ENCODE results near the gene CYB5R3.

CYB5R3 gene

DNA sequence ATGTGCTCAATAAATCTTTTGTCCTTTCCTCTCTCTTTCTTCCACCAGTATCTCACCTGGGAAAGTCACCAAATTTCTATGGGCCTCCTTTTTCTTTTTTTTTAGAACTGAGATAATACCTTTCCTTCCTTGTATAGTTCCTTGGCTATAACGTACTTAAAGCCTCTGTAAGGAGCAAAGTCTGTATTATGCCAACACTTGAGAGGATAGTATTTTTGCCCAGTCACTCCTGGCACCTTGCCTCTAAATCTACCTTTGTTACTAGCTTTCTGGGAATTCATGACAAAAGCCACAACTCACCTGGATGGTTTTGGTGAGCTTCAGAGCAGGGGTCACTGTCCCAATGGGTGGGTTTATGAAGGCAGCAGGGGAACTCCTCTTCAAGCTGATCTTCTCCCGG lies 46.7 kb downstream of the CYB5R3 start:
- Histone ChIP-seq H3K36me3 (ENCODE audit: control insufficient read depth, low read depth, low read length) (peaks cover 47% of the 10 kb centered on the region), H3K27me3 (ENCODE audit: control insufficient read depth, insufficient read depth, low read length) (no peaks in the 10 kb centered on the region), H3K9me3 (ENCODE audit: control insufficient read depth, low read depth, low read length) (no peaks in the 10 kb centered on the region), H3K27ac (ENCODE audit: low read length) (no peak overlapping the region), H3K4me1 (ENCODE audit: control insufficient read depth, low read depth, low read length) (no peaks in the 10 kb centered on the region), H3K9ac (ENCODE audit: low read length) (no peak overlapping the region), H3K4me3 (ENCODE audit: low read length) (no peak overlapping the region)

DNA sequence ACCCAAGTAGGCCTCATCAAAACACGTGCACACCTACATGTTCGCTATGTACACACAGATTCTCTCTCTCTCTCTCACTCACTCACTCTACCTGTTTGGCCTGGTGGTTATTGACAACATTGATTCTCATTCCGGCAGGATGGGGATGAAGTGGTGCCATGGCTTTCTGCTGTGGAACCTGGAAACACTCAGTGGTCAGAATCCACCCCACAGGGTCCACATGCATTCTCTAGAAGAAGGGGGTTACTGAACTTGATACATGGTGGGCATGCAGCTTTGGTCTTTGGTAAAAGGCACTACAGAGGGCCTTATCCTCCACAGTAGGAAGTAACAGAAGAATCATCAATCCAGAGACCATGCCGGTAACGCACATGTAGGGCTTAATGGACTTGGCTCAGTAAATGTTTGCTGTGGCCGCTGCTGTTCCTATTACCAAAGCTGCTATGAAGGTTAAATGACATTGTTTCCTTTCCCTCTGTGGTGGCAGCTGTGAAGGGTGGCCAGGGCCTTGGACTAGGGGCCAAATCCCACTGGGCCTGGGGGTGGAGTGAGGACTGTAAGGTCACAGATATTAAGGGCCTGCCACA lies 47.2 kb downstream of the CYB5R3 start:
- Histone ChIP-seq H3K9ac (ENCODE audit: low read length) (no peak overlapping the region), H3K27me3 (ENCODE audit: control insufficient read depth, insufficient read depth, low read length) (no peaks in the 10 kb centered on the region), H3K4me1 (ENCODE audit: control insufficient read depth, low read depth, low read length) (no peaks in the 10 kb centered on the region), H3K27ac (ENCODE audit: low read length) (no peak overlapping the region), H3K9me3 (ENCODE audit: control insufficient read depth, low read depth, low read length) (no peaks in the 10 kb centered on the region), H3K36me3 (ENCODE audit: control insufficient read depth, low read depth, low read length) (peaks cover 52% of the 10 kb centered on the region), H3K4me3 (ENCODE audit: low read length) (no peak overlapping the region)

DNA sequence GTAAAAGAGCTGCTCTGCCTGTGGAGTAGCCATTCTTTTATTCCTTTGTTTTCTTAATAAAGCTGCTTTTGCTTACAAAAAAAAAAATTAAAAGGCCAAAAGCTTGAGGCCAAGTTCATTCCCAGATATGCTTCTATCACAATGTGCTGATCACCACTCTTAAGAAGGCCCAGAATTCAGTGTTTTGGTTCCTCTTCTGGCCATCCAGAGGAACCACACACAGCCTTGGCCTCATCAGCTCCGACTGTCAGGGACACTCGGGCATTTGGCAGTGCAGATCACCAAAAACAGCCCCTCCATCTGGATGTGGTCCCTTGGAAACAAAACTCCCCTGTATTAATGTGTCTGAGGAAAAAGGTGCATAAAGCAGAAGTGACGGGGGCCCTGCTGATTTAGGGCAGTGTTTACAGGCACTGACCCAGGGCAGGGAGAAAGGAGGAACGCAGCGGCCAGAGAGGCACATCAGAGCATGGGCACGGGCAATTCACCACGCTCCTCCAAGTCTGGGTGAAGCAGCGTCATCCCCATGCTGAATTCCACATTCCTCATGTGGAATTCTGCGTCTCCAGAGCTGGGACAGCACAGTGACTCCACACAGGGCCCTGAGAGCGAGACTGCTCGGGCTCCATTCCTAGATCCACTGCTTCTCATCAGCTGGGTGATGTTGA lies 52.2 kb downstream of the CYB5R3 start:
- H3K36me3 ChIP-seq (ENCODE audit: control insufficient read depth, low read depth, low read length): peaks cover 74% of the 10 kb centered on the region
- H3K9ac ChIP-seq (ENCODE audit: low read length): no peak overlapping the region
- no peaks in the 10 kb centered on the region for H3K27me3 ChIP-seq (ENCODE audit: control insufficient read depth, insufficient read depth, low read length)
- H3K27ac ChIP-seq (ENCODE audit: low read length): no peak overlapping the region
- no peaks in the 10 kb centered on the region for H3K9me3 ChIP-seq (ENCODE audit: control insufficient read depth, low read depth, low read length)
- no peak overlapping the region for H3K4me3 ChIP-seq (ENCODE audit: low read length)
- no peaks in the 10 kb centered on the region for H3K4me1 ChIP-seq (ENCODE audit: control insufficient read depth, low read depth, low read length)

DNA sequence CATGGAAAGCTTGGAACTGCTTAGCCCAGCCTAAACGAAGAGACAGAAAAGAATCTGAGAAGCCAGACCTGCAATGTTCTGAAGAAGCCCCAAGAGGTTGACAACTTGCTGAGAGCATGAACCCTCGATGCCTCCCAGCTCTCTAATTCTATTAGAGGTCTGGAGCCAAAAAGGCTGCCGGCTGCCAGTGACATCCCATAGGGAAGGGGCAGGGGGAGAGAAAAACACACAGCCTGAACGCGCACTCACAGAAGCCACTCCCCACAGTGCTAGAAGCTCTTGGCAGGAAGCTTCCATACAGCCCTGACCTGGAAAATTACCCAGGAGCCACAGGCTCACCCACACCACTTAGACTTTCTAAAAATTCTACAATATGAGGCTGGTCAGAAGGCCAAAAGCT lies 52.9 kb downstream of the CYB5R3 start:
- H3K4me3 ChIP-seq (ENCODE audit: low read length): no peak overlapping the region
- no peaks in the 10 kb centered on the region for H3K4me1 ChIP-seq (ENCODE audit: control insufficient read depth, low read depth, low read length)
- peaks cover 77% of the 10 kb centered on the region for H3K36me3 ChIP-seq (ENCODE audit: control insufficient read depth, low read depth, low read length)
- H3K27me3 ChIP-seq (ENCODE audit: control insufficient read depth, insufficient read depth, low read length): no peaks in the 10 kb centered on the region
- no peaks in the 10 kb centered on the region for H3K9me3 ChIP-seq (ENCODE audit: control insufficient read depth, low read depth, low read length)
- no peak overlapping the region for H3K9ac ChIP-seq (ENCODE audit: low read length)
- no peak overlapping the region for H3K27ac ChIP-seq (ENCODE audit: low read length)

DNA sequence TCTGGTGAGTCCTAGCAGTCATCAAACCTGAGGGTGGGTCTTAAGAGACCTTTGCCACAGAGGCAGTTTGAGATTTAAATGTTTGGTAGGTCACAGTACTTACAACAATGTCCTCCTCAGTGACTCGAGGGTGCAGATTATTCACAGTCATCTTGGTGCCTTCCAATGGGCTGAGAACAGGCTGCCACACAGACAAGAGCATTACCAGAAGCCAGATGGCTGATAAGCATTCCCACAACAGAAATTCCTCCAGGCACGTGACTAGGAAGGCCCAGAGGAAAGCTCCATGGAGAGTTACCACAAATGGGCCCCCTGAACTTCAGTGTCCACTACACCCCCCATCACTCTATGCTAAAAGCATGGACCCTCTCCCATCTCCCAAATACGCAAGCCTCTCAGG lies 53.8 kb downstream of the CYB5R3 start:
- Histone ChIP-seq H3K27me3 (ENCODE audit: control insufficient read depth, insufficient read depth, low read length) (no peaks in the 10 kb centered on the region), H3K4me3 (ENCODE audit: low read length) (no peak overlapping the region), H3K9ac (ENCODE audit: low read length) (no peak overlapping the region), H3K36me3 (ENCODE audit: control insufficient read depth, low read depth, low read length) (peaks cover 80% of the 10 kb centered on the region), H3K27ac (ENCODE audit: low read length) (no peak overlapping the region), H3K4me1 (ENCODE audit: control insufficient read depth, low read depth, low read length) (no peaks in the 10 kb centered on the region), H3K9me3 (ENCODE audit: control insufficient read depth, low read depth, low read length) (no peaks in the 10 kb centered on the region)

DNA sequence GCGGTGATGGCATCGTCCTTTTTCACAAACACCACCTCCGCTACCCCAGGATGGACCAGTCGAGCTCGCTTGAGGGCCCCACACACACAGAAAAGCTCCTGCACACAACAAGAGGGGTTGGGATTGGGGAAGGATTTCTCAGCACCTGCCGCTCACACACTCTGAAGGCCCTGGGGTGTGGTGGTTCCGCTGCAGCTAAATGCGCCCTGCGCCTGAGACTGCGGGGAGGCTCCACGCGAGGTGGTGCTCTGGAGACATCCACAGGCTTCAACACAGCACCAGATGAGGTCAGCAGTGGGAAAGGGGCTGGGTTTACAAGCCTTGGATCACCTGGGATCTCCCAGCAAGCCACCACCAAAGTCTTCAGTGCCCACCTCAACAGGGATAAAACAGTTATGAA lies 57.2 kb downstream of the CYB5R3 start:
- no peaks in the 10 kb centered on the region for H3K27me3 ChIP-seq (ENCODE audit: control insufficient read depth, insufficient read depth, low read length)
- no peak overlapping the region for H3K27ac ChIP-seq (ENCODE audit: low read length)
- peaks cover 75% of the 10 kb centered on the region for H3K36me3 ChIP-seq (ENCODE audit: control insufficient read depth, low read depth, low read length)
- no peaks in the 10 kb centered on the region for H3K9me3 ChIP-seq (ENCODE audit: control insufficient read depth, low read depth, low read length)
- no peaks in the 10 kb centered on the region for H3K4me1 ChIP-seq (ENCODE audit: control insufficient read depth, low read depth, low read length)
- no peak overlapping the region for H3K9ac ChIP-seq (ENCODE audit: low read length)
- H3K4me3 ChIP-seq (ENCODE audit: low read length): no peak overlapping the region

DNA sequence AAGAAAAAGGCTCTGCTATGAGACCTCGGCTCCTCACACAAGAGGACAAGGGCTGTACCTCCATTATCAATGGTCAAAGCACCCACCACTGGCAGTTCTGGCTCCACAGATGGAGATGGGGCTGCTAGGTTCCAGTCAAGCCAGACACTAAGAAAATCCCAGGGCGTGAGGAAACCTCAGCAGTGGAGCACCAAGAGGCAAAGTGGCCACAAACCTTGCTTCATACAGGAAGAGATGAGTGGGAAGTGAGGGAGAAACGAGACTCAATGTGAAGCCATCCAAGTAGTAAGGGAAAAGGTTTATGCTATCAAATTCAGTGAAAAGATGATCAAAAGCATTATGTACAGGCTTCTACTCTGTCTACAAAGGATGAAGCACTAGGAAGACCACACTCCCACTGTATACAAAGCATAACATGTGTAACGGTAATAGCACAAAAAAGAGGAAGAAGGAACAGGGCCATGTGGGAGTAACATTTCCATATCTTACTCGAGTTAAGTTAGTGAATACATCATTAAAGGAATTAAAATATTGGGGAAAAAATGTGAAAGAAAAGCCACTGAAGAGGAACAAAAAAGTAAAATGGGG lies 61.5 kb downstream of the CYB5R3 start:
- Histone ChIP-seq H3K9me3 (ENCODE audit: control insufficient read depth, low read depth, low read length) (no peaks in the 10 kb centered on the region), H3K27ac (ENCODE audit: low read length) (no peak overlapping the region), H3K4me3 (ENCODE audit: low read length) (no peak overlapping the region), H3K27me3 (ENCODE audit: control insufficient read depth, insufficient read depth, low read length) (no peaks in the 10 kb centered on the region), H3K9ac (ENCODE audit: low read length) (no peak overlapping the region), H3K4me1 (ENCODE audit: control insufficient read depth, low read depth, low read length) (no peaks in the 10 kb centered on the region), H3K36me3 (ENCODE audit: control insufficient read depth, low read depth, low read length) (peaks cover 72% of the 10 kb centered on the region)

DNA sequence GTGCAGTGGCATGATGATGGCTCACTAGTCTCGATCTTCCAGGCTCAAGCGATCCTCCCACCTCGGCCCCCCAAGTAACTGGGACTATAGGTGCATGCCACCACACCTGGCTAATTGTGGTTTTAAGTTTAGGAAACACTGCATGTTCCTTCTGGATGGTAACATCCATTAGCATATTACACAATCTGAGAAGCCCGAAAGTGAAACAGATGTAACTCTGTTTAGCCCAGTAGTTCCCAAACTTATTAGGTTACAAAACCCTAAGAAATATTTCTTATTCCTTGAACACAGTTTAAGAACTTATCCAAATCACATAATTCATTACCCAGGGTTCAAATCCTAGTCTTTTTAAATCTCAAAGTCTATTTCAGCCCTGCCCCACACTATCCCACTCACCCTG lies 62.8 kb downstream of the CYB5R3 start:
- Histone ChIP-seq H3K27me3 (ENCODE audit: control insufficient read depth, insufficient read depth, low read length) (no peaks in the 10 kb centered on the region), H3K9me3 (ENCODE audit: control insufficient read depth, low read depth, low read length) (no peaks in the 10 kb centered on the region), H3K27ac (ENCODE audit: low read length) (no peak overlapping the region), H3K4me3 (ENCODE audit: low read length) (no peak overlapping the region), H3K4me1 (ENCODE audit: control insufficient read depth, low read depth, low read length) (no peaks in the 10 kb centered on the region), H3K36me3 (ENCODE audit: control insufficient read depth, low read depth, low read length) (peaks cover 59% of the 10 kb centered on the region), H3K9ac (ENCODE audit: low read length) (no peak overlapping the region)

DNA sequence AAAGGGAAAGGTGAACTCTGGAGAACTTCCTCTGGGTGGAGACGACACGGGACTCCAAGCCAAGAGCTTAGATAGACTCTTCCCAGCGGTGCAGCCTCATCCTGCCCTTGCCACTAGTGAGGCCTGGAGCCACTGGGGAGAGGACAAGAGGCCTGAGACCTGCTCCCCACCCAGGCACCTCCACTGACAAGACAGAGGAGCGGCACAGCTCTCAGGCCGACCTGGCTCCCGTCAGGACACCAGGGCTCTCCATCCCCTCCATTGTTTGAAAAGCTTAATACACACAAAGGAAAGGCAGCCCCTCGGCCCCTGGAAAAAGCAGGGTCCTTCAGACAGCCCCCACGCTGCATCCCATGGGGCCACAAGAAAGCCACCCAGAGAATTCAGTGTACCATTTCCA lies 64.1 kb downstream of the CYB5R3 start:
- Histone ChIP-seq H3K27ac (ENCODE audit: low read length) (no peak overlapping the region), H3K9ac (ENCODE audit: low read length) (no peak overlapping the region), H3K36me3 (ENCODE audit: control insufficient read depth, low read depth, low read length) (peaks cover 48% of the 10 kb centered on the region), H3K4me1 (ENCODE audit: control insufficient read depth, low read depth, low read length) (no peaks in the 10 kb centered on the region), H3K27me3 (ENCODE audit: control insufficient read depth, insufficient read depth, low read length) (no peaks in the 10 kb centered on the region), H3K9me3 (ENCODE audit: control insufficient read depth, low read depth, low read length) (no peaks in the 10 kb centered on the region), H3K4me3 (ENCODE audit: low read length) (no peak overlapping the region)

DNA sequence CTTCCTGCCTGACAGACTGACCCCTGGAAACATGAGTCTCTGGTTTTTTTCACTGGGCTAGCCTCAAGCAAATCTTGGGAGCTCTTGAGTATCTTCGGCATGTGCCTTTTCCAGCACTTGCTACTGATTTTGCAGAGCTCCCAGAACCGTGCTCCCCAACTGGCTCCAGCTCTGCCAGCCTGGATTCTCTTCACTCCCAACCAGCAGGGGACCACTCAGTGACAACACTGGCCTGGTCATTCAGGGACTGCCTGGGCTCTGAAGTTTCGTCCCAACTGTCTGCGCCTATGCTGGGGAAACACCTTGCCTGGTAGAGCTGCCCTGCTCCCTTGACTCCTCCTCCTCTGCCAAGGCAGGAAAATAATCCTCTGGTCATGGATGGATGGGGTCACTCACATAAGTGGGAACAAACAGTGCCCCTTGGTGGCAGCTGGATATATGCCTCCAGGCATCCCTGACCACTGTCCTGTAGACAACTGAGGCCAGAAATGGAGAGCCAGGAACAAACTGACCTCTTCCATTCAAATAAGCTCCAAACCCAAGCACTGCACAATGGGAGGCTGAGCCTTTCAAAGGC lies 64.7 kb downstream of the CYB5R3 start:
- Histone ChIP-seq H3K27ac (ENCODE audit: low read length) (no peak overlapping the region), H3K36me3 (ENCODE audit: control insufficient read depth, low read depth, low read length) (peaks cover 45% of the 10 kb centered on the region), H3K9ac (ENCODE audit: low read length) (no peak overlapping the region), H3K4me3 (ENCODE audit: low read length) (no peak overlapping the region), H3K9me3 (ENCODE audit: control insufficient read depth, low read depth, low read length) (no peaks in the 10 kb centered on the region), H3K27me3 (ENCODE audit: control insufficient read depth, insufficient read depth, low read length) (no peaks in the 10 kb centered on the region), H3K4me1 (ENCODE audit: control insufficient read depth, low read depth, low read length) (no peaks in the 10 kb centered on the region)

DNA sequence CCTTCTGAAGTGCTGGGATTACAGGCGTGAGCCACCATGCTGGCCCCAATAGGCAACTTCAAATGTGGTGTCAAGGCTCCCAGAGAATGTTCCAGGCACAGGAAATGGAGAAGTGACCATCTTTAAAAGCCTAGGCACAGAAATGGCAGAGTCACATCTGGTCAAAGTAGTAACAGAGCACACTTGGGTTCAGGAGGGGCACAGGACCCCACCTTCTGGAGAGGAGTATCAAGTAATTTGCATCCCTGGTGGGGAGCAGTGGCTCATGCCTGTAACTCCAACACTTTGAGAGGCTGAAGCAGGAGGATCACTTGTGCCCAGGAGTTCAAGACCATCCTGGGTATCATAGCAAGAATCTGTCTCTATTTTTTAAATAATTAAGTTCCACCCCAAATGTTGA lies 66.2 kb downstream of the CYB5R3 start:
- Histone ChIP-seq H3K4me3 (ENCODE audit: low read length) (no peak overlapping the region), H3K27me3 (ENCODE audit: control insufficient read depth, insufficient read depth, low read length) (no peaks in the 10 kb centered on the region), H3K9me3 (ENCODE audit: control insufficient read depth, low read depth, low read length) (no peaks in the 10 kb centered on the region), H3K36me3 (ENCODE audit: control insufficient read depth, low read depth, low read length) (peaks cover 54% of the 10 kb centered on the region), H3K4me1 (ENCODE audit: control insufficient read depth, low read depth, low read length) (no peaks in the 10 kb centered on the region), H3K27ac (ENCODE audit: low read length) (no peak overlapping the region), H3K9ac (ENCODE audit: low read length) (no peak overlapping the region)
